ENCODE data around the gene KIF13A. TPM values are rescaled to one million over a fixed set of nuclear protein-coding genes. Genes with fewer than 3 reads are reported as not detected.

Gene KIF13A
- total RNA-seq, 1 experiment from 2014 or later, result 14.1 TPM

GRCh38 chr6:17938901-17939300 lies 48.5 kb downstream of the KIF13A start:
- Mint-ChIP-seq H3K4me1 (ENCODE audit: low read depth, unreplicated experiment) (no peaks in the 10 kb centered on the region), H3K36me3 (ENCODE audit: insufficient read depth, unreplicated experiment) (no peaks in the 10 kb centered on the region), H3K9me3 (ENCODE audit: low read depth, unreplicated experiment) (peaks cover 2% of the 10 kb centered on the region), H3K4me3 (ENCODE audit: low read depth, unreplicated experiment) (no peak overlapping the region), H3K27ac (ENCODE audit: unreplicated experiment) (no peak overlapping the region), H3K27me3 (ENCODE audit: unreplicated experiment) (no peaks in the 10 kb centered on the region)
- intact Hi-C loops (cut with micrococcal nuclease; ENCODE audit: unreplicated experiment), result no loop called here
- TF ChIP-seq CTCF (IDR thresholded peaks at IDR 0.05; ENCODE audit: unreplicated experiment), result no peak
- CTCF ChIA-PET, result no interaction called here
- no TSS peak for BruUV-seq (replicated peaks)
- no peak for DNase-seq

GRCh38 chr6:17935188-17936149 lies 52.0 kb downstream of the KIF13A start:
- DNase-seq, result no peak
- Mint-ChIP-seq H3K4me1 (ENCODE audit: low read depth, unreplicated experiment) (no peaks in the 10 kb centered on the region), H3K27me3 (ENCODE audit: unreplicated experiment) (no peaks in the 10 kb centered on the region), H3K4me3 (ENCODE audit: low read depth, unreplicated experiment) (no peak overlapping the region), H3K9me3 (ENCODE audit: low read depth, unreplicated experiment) (peaks cover 2% of the 10 kb centered on the region), H3K36me3 (ENCODE audit: insufficient read depth, unreplicated experiment) (no peaks in the 10 kb centered on the region), H3K27ac (ENCODE audit: unreplicated experiment) (no peak overlapping the region)
- intact Hi-C loops (cut with micrococcal nuclease; ENCODE audit: unreplicated experiment), result no loop called here
- no TSS peak for BruUV-seq (replicated peaks)
- TF ChIP-seq CTCF (IDR thresholded peaks at IDR 0.05; ENCODE audit: unreplicated experiment), result no peak
- CTCF ChIA-PET, result interaction anchor here (0.5 kb wide), 1 partner anchor 176 kb away, joined by 3 read pairs; no protein-coding TSS in a partner anchor

GRCh38 chr6:17933716-17934115 lies 53.7 kb downstream of the KIF13A start:
- CTCF ChIA-PET, result no interaction called here
- no TSS peak for BruUV-seq (replicated peaks)
- H3K27me3 Mint-ChIP-seq (ENCODE audit: unreplicated experiment), result no peaks in the 10 kb centered on the region
- intact Hi-C loops (cut with micrococcal nuclease; ENCODE audit: unreplicated experiment), result no loop called here
- H3K4me3 Mint-ChIP-seq (ENCODE audit: low read depth, unreplicated experiment), result no peak overlapping the region
- no peaks in the 10 kb centered on the region for H3K4me1 Mint-ChIP-seq (ENCODE audit: low read depth, unreplicated experiment)
- no peak for TF ChIP-seq CTCF (IDR thresholded peaks at IDR 0.05; ENCODE audit: unreplicated experiment)
- H3K27ac Mint-ChIP-seq (ENCODE audit: unreplicated experiment), result no peak overlapping the region
- no peaks in the 10 kb centered on the region for H3K9me3 Mint-ChIP-seq (ENCODE audit: low read depth, unreplicated experiment)
- no peaks in the 10 kb centered on the region for H3K36me3 Mint-ChIP-seq (ENCODE audit: insufficient read depth, unreplicated experiment)
- no peak for DNase-seq

- CTCF ChIA-PET, result no interaction called here
- H3K36me3 Mint-ChIP-seq (ENCODE audit: insufficient read depth, unreplicated experiment), result no peaks in the 10 kb centered on the region
- no peak overlapping the region for H3K4me3 Mint-ChIP-seq (ENCODE audit: low read depth, unreplicated experiment)
- intact Hi-C loops (cut with micrococcal nuclease; ENCODE audit: unreplicated experiment), result no loop called here
- no peaks in the 10 kb centered on the region for H3K27me3 Mint-ChIP-seq (ENCODE audit: unreplicated experiment)
- no peaks in the 10 kb centered on the region for H3K4me1 Mint-ChIP-seq (ENCODE audit: low read depth, unreplicated experiment)
- H3K27ac Mint-ChIP-seq (ENCODE audit: unreplicated experiment), result no peak overlapping the region
- no TSS peak for BruUV-seq (replicated peaks)
- no peaks in the 10 kb centered on the region for H3K9me3 Mint-ChIP-seq (ENCODE audit: low read depth, unreplicated experiment)
- no peak for TF ChIP-seq CTCF (IDR thresholded peaks at IDR 0.05; ENCODE audit: unreplicated experiment)
- DNase-seq, result peak; percentile 8
These were observed 55.0 kb downstream of the KIF13A start for GRCh38 chr6:17932330-17932852.

All from Calu3 (cell line).